Measurements from ENCODE around the gene DDX6.
"Not testable (repeated sequence)": the region's sequence is repeated elsewhere in the genome, so short reads cannot be mapped to it uniquely, and the experiment has no call there.

Gene DDX6, protein sequence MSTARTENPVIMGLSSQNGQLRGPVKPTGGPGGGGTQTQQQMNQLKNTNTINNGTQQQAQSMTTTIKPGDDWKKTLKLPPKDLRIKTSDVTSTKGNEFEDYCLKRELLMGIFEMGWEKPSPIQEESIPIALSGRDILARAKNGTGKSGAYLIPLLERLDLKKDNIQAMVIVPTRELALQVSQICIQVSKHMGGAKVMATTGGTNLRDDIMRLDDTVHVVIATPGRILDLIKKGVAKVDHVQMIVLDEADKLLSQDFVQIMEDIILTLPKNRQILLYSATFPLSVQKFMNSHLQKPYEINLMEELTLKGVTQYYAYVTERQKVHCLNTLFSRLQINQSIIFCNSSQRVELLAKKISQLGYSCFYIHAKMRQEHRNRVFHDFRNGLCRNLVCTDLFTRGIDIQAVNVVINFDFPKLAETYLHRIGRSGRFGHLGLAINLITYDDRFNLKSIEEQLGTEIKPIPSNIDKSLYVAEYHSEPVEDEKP

DNA sequence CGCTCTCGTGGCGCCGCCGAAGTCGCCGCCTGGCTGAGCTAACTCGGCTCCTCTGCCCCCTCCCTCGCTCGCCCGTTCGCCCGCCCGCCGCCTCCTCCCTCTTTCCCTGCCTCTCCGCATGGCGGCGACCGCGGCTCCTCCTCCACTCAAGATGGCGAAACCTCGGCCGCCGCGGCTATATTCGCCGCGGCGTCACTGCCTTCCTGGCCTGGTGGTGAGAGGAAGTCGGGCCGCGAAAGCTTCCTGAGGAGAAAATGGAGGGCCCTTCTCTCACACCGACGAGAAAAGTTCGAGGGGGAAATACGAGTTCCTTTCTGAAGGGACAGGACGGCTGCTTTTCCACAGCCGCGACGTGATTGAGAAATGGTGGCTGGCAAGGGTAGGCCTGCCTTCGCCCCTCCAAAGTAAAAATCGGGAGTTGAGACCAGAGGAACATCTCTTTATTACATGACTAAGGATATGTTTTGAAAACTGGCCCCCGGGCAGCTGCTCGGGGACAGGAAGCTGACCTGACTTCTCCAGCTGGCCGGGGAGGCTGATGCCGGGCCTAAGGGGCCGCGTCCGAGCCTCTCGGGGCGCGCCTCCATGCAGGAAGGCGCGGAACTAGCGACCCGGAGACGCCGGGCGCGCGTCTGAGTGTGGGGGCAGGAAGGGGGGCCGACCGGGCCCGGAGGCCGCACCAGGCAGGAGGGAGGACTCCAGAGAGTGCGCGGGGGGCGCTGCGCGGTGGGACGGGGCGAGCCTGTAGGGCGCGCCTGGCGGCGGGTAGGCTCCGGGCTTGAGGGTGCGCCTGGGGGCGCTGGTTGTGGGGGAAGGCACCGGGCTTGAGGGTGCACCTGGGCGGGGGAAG is at the start of gene DDX6:
DDX6 (minus strand) TSS at position 54 of the 850 bp plus-strand sequence. CDS start 4,913 bp downstream, outside the sequence.
- DNase-seq: peak; percentile 59 to 94 (median 86)

DNA sequence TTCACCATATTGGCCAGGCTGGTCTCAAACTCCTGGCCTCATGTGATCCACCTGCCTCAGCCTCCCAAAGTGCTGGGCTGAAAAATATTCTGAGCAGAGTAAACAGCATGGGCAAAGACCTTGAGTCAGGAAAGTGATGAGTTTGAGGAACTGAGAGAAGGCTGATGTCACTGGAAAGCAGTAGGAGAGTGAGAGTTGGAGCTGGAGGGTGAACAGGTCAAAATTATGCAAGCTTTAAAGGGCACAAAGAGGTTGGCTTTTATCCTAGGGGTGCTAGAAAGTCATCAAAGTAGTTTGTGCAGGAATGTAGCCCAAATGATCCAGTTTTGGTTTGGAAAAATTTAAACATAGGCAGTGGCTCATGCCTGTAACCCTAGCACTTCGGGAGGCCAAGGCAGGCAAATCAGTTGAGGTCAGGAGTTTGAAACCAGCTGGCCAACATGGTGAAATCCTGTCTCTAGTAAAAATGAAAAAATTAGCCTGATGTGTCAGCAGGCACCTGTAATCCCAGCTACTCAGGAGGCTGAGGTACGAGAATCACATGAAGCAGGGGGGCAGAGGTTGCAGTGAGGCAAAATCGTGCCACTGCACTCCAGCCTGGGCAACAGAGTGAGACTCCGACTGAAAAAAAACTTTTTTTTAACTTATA is 48.1 kb upstream of the DDX6 start:
- DNase-seq: no peak

DNA sequence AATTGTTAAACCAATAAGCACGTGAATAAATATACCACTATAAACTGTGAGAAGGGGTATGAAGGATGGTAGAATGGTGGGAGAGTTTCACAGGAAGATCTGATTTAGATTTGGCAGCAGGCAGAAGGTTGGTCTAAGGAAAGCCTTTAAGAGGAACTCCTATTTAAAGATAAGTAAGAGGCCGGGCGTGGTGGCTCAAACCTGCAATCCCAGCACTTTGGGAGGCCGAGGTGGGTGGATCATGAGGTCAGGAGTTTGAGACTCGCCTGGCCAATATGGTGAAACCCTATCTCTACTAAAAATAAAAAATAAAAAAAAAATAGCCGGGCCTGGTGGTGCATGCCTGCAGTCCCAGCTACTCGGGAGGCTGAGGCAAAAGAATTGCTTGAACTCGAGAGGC is 46.9 kb upstream of the DDX6 start:
- DNase-seq: no peak

DNA sequence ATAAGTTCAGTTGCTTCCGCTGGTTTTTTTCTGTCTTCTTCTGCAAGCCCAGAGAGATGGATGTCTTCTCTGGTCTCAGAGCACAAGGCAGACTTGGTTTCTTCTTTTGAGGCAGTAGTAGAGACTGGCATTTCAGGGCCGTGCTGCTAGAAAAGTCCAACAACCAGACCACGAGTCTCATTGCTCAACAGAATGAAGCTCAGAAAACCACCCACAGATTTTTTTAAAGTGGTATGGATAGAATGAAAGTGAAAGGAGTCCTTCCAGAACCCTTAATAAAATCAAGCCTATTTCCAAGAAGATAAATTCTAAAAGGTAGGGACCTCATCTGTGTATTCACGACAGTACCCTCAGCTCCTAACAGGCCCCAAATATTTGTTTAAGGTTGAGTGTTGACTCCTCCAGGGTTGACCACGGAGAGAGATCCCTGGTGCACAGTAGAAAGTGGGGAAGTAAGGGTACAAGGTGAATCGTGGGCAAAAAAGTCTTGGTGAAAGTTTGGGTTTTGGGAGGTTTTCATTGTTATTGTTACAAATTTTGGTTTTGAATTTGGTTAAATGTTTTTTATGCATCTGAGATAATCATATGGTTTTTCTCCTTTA is 43.6 kb upstream of the DDX6 start:
- DNase-seq: peak in 1 of 51 donors; percentile 4

GRCh38 chr11:118827118-118827517 is 36.2 kb upstream of the DDX6 start:
- DNase-seq: no peak

- not testable (repeated sequence) for DNase-seq
These were observed 32.1 kb upstream of the DDX6 start for GRCh38 chr11:118822936-118823510.

DNA sequence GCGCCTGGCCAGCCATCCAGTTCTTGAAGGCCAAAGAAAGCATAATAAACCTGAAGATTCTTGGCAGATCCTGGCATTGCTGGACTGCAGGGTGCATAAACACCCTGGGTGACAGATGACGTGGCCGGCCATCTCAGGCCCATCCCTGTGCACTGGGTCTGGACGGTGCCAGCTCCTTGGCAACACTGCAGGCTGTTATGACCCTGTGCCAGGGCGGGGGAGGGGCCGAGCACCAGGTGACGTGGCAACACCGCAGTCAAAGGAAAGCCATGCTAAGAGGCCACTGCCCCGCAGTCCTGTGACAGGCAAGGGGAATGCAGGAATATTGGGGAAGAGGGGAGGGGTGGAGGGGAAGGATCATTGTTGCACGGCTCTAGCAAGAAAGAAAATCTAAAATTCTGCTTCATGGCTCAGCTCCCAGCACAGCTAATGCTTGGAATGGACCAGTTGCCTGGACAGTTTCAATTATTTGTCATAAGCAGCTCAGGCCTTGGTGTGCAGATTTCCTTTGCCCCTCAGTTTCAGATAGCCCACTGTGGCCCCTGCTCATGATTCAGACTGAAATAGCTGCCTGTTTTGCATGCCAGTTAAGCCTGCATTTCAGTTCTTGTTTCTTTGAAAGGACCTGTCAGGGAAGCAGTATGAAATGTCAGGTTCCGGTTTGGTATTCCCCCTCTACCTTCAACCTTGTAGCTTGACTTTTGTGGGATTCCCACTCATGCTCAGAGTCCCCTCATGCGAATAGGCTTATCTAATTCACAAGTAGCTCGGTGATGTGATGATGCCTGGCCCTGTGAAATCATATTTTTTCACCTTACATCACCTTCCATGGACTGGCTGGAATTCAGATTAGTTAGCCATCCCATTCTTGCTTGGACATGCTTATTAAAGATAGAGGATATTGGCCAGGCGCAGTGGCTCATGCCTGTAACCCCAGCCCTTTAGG is 29.7 kb upstream of the DDX6 start:
- peak in 47 of 51 donors; percentile 3 to 91 (median 62) for DNase-seq

GRCh38 chr11:118820025-118820379 is 29.0 kb upstream of the DDX6 start:
- DNase-seq: not testable (repeated sequence)

DNA sequence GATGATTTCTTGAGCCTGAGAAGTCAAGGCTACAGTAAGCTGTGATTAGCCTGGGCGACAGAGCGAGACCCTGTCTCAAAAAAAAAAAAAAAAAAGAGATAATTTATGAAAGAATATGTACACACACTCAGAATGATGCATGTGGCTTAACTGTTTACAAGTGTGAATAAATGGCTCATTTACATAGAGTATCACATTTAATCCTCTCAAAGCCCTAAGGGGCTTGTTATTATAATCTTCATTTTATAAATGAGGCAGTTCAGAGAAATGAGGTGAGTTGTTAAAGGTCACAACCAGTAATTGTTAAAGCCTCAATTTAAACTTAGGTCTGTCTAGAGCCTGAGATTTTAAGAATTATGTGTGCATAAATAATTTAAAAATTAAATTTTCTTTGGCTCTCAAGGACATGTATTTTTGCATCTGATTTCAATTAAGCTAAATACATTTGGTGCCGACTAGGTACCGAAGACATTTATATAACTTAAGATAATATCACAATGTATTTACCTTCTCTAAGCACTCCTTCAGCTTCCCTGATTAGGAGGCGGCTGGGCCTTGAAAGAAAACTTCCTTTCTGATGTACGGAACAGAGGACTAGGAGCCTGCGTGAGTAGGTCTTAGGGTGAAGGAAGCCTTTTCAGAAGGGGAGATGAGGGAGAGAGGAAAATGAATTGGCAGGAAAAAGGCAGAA is 28.5 kb upstream of the DDX6 start:
- no peak for DNase-seq

GRCh38 chr11:118818130-118818529 is 27.2 kb upstream of the DDX6 start:
- no peak for DNase-seq

DNA sequence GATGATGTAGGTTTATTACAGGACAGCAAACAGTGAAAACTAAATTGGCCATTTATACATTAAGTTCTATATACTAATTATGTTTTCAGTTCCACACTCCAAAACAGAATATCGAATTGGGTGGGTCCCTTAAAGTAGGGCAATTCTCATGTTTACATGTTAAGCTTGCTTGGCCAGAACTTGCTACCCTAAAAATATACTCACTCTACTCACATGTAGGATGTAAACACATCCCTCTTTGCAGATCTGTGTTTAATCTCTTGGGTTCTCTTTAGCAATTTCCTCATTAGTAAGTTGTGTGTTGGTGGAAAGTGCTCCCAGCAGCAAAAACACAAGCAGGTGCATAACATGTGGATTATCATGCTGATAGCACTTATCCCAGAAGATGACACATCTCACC is 22.6 kb upstream of the DDX6 start:
- no peak for DNase-seq

DNA sequence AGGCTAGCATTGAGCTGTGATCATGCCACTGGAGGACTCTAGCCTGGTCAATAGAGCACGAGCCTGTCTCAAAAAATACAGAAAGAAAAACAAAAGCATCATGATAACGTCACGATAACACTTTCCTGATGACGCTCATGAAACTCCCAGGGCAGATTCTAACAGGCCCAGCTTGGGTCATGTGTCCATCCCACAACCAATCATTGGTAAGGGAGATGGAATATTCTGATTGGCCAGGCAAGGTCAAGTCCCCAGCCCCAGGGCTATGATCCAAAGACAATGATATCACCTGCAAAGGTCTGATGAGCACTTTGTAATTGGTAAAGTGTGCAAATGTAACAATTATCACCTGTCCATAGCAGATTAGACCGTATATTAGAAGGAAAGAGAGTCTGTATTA is 21.5 kb upstream of the DDX6 start:
- DNase-seq: no peak

DNA sequence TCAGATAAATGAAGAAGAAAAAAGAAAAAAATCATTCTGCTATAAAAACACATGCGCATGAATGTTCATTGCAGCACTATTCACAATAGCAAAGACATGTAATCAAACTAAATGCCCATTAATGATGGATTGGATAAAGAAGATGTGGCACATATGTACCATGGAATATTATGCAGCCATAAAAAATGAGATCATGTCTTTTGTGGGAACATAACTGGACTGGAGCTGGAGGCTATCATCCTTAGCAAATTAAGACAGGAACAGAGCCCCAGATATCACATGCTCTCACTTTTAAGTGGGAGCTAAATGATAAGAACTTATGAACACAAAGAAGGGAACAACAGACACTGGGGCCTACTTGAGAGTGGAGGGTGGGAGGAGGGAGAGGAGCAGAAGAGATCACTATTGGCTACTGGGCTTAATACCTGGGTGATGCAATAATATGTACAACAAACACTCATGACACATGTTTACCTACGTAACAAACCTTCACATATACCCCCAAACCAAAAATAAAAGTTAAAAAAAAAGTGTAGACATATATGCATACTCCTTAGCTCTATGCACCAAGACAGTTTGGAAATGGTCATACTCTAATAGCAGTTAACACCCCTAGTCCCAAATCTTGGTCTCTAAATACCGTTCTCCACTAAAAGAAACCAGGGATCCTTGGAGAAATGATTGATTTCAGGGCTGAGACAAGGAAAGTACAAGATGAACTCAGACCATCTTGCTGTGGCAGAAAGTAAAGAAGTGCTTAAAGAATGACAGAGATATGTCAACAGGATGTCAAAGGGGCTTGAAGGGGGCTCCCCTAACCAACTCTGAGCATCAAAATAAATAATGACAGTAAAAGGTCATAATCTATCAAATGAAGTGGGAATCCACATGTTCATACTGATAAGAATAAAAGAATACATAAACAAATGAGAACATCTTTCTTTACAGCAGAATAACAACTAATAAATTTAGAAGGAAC is 17.1 kb upstream of the DDX6 start:
- DNase-seq: no peak

DNA sequence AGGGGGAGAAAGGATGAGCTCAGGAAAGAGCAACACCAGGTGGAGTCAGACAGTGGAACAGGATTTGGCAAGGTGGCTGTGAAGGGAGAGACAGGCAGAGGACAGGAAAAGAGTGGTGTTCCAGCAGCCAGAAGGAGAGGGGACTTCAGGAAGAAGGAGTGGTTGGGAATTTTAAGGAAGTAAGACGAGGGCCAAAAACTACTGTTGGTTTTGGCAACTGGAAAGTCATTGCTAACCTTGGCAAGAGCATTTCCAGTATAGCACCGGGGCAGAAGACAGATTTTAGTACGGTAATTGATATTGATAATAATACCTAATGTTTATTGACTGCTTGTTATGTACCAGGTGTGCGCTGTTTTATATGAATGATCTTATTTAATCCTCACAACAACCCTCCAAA is 15.4 kb upstream of the DDX6 start:
- no peak for DNase-seq

DNA sequence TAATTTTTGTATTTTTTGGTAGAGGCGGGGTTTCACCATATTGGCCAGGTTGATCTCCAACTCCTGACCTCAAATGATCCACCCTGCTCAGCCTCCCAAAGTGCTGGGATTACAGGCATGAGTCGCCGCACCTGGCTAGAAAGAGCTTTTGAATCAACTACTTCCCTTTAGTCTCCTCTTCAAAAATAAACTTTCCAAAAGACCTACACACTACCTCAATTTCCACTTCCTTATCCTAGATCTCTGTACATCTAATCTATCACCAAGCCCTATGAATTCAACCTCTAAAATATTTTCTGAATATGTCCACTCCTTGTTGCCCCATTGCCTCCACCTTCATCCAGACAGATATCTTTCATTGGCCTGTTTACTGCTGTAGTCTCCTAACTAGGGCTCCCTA is 13.1 kb upstream of the DDX6 start:
- DNase-seq: no peak

GRCh38 chr11:118799372-118799771 is 8.4 kb upstream of the DDX6 start:
- DNase-seq: no peak

DNA sequence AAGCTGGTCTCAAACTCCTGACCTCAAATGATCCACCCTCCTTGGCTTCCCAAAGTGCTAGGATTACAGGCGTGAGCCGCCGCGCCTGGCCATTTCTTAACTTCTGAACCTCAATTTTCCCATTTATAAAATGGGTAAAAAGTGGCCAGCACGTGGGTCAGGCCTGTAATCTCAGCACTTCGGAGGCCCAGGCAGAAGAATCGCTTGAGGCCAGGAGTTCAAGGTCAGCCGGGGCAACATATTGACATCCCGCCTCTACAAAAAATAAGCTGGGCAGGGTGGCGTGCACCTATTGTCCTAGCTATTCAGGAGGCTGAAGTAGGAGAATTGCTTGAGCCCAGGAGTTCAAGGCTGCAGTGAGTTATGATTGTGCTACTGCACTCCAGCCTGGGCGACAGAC is 6.5 kb upstream of the DDX6 start:
- no peak for DNase-seq

DNA sequence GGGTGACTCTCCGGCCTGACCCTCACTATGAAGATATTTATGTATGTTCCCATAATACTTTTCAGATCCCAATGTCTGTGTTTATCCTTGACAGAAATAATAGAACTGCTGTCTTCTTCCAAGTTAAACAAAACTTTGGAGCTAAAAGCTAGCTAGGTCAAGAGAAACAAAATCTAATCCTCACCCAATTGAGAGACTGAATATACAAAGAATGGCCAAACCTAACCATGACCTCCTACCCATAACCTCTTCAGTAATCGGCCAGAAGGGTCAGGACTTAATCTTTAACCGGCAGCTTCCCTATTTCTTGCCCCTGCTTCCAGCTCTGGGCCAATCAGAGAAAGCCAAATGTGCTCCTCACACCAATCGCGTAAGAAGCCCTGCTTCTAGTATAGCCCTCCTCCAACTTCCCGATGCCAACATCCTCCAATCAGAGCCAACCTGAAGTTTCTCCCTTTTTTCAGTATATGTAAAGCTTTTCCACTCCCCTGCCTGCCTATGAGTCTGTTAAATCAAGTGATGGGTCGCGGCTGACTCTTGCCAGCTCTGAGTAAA is 1.7 kb upstream of the DDX6 start:
- peak in 37 of 51 donors; percentile 7 to 76 (median 38) for DNase-seq

Data from hypothalamus (tissue), 51 donors.